ENCODE data around the gene ICAM1. TPM values are rescaled to one million over a fixed set of nuclear protein-coding genes. Genes with fewer than 3 reads are reported as not detected.

ICAM1 gene
- total and polyA plus RNA-seq, 10 of the 15 experiments (the other 5 are each of a cell fraction or from before 2014, with no cell fraction given) = 7.6 to 115 (median 60.2) TPM

- TF ChIP-seq CEBPZ (IDR thresholded peaks at IDR 0.05; ENCODE audit: low read depth, low read length) (0 out of 2 replicates have a peak, but pooled peaks have one; percentile 12), RUNX3 (IDR thresholded peaks at IDR 0.05; ENCODE audit: low read length) (peak; percentile 75), MTA2 (IDR thresholded peaks at IDR 0.05; ENCODE audit: low read depth) (peak; percentile 42; the same call in 1 of the 2 replicates), SREBF2 (IDR thresholded peaks at IDR 0.05; ENCODE audit: low read length) (no peak), RAD21 (IDR thresholded peaks at IDR 0.05; ENCODE audit: insufficient read depth, low read depth, low read length) (peak; percentile 95), NR2F1 (conservative IDR thresholded peaks at IDR 0.05) (peak; percentile 47), IKZF2 (IDR thresholded peaks at IDR 0.05) (peak; percentile 79 to 95), NBN (IDR thresholded peaks at IDR 0.05) (peak; percentile 60; the same call in 1 of the 2 replicates), SMC3 (IDR thresholded peaks at IDR 0.05; ENCODE audit: borderline replicate concordance, low read length) (peak; percentile 96), GATAD2B (conservative IDR thresholded peaks at IDR 0.05; ENCODE audit: low read depth) (no peak; the same call in none of the 2 replicates), WRNIP1 (IDR thresholded peaks at IDR 0.05; ENCODE audit: borderline replicate concordance, low read depth, low read length) (peak; percentile 39; the same call in 1 of the 2 replicates), CBFB (IDR thresholded peaks at IDR 0.05; ENCODE audit: low read depth) (0 out of 2 replicates have a peak, but pooled peaks have one; percentile 19), TCF3 (IDR thresholded peaks at IDR 0.05; ENCODE audit: borderline replicate concordance, insufficient read depth, low read depth, low read length) (no peak), ZNF274 (IDR thresholded peaks at IDR 0.05; ENCODE audit: insufficient read depth, insufficient read length) (no peak), HDGF (IDR thresholded peaks at IDR 0.05) (0 out of 2 replicates have a peak, but pooled peaks have one; percentile 22), EED (IDR thresholded peaks at IDR 0.05; ENCODE audit: low read depth) (peak; percentile 95), BHLHE40 (IDR thresholded peaks at IDR 0.05; ENCODE audit: borderline replicate concordance in 1 of 2, low read depth in 2 of 2, low read length in 1 of 2) (peak; percentile 43 to 53; a peak in 1 of 4 replicates), MLLT1 (IDR thresholded peaks at IDR 0.05) (no peak), NKRF (conservative IDR thresholded peaks at IDR 0.05) (peak; percentile 81), RB1 (IDR thresholded peaks at IDR 0.05; ENCODE audit: borderline replicate concordance) (peak; percentile 67; the same call in 1 of the 2 replicates), E4F1 (IDR thresholded peaks at IDR 0.05; ENCODE audit: borderline replicate concordance, partially characterized antibody) (no peak)
Observed at GRCh38 chr19:10269333-10270179, 1.4 kb upstream of the ICAM1 start (continued).

All from GM12878 (cell line).